HG02852 (cell line): ENCODE data around the gene ZFYVE21.

Experiments used
- ATAC-seq: cut with Tn5 transposase; IDR thresholded peaks from one replicate; pipeline ENCODE4 v1.9.1; 2021; ENCODE audit warnings: mild to moderate bottlenecking, moderate library complexity; ENCODE audit not compliant: unreplicated experiment

ZFYVE21 gene

GRCh38 chr14:103721334-103722120 lies 5.9 kb downstream of the ZFYVE21 start:
- ATAC-seq = no peak

- no peak for ATAC-seq
These were observed 8.1 kb downstream of the ZFYVE21 start for GRCh38 chr14:103723748-103724081.

GRCh38 chr14:103724116-103724515 lies 8.5 kb downstream of the ZFYVE21 start:
- ATAC-seq = no peak

- no peak for ATAC-seq
These were observed 9.5 kb downstream of the ZFYVE21 start for GRCh38 chr14:103725001-103725682.

GRCh38 chr14:103725739-103726395 lies 10.3 kb downstream of the ZFYVE21 start:
- no peak for ATAC-seq

GRCh38 chr14:103726474-103726873 lies 10.9 kb downstream of the ZFYVE21 start:
- no peak for ATAC-seq

- no peak for ATAC-seq
These were observed 11.8 kb downstream of the ZFYVE21 start for GRCh38 chr14:103727313-103727980.

- no peak for ATAC-seq
These were observed 12.5 kb downstream of the ZFYVE21 start for GRCh38 chr14:103728141-103728540.

GRCh38 chr14:103728721-103729120 lies 13.1 kb downstream of the ZFYVE21 start:
- no peak for ATAC-seq

- no peak for ATAC-seq
These were observed 14.2 kb downstream of the ZFYVE21 start for GRCh38 chr14:103729496-103730448.

- no peak for ATAC-seq
These were observed 15.0 kb downstream of the ZFYVE21 start for GRCh38 chr14:103730490-103731035.

GRCh38 chr14:103731481-103731880 lies 15.9 kb downstream of the ZFYVE21 start:
- no peak for ATAC-seq

- no peak for ATAC-seq
These were observed 16.6 kb downstream of the ZFYVE21 start for GRCh38 chr14:103731916-103732867.

- ATAC-seq = no peak
These were observed 17.4 kb downstream of the ZFYVE21 start for GRCh38 chr14:103732868-103733620.

GRCh38 chr14:103733651-103734050 lies 18.0 kb downstream of the ZFYVE21 start:
- ATAC-seq = no peak

- ATAC-seq = no peak
These were observed 18.7 kb downstream of the ZFYVE21 start for GRCh38 chr14:103734081-103734888.

GRCh38 chr14:103735022-103735421 lies 19.4 kb downstream of the ZFYVE21 start:
- no peak for ATAC-seq
